OCI-LY7 (cell line): ENCODE measurements around the gene CAPN10. TPM values are rescaled to one million over a fixed set of nuclear protein-coding genes. Genes with fewer than 3 reads are reported as not detected.

Experiments
- BruUV-seq: library from RNA; stranded (reverse); fragments of 400-500 nt; replicated peaks from 2 replicates; lab custom pipeline; 2021; lab: Mats Ljungman, UMichigan
- CTCF ChIA-PET: fragments of 300-600 bp; sonication (Branson Sonifier 250); formaldehyde crosslinking; loops from one replicate; lab custom pipeline; 2022; ENCODE audit warnings: antibody characterized with exemption; ENCODE audit not compliant: unreplicated experiment; lab: Charles Lee
- POLR2A ChIA-PET: fragments of 300-600 bp; sonication (Branson Sonifier 250); formaldehyde crosslinking; loops from one replicate; lab custom pipeline; 2022; ENCODE audit warnings: antibody characterized with exemption; lab: Charles Lee
- DNase-seq: peaks from one replicate; pipeline ENCODE4 v3.0.0-alpha.2; 2015; ENCODE audit warnings: low spot score
- H2AFZ ChIP-seq: fragments of 200-600 bp; sonication (generic), shearing (Covaris generic); 2 replicates; pipeline ENCODE4 v1.6.1; 2014; ENCODE audit warnings: mild to moderate bottlenecking, antibody characterized with exemption, low read length, moderate library complexity
- H3K27ac ChIP-seq: fragments of 200-600 bp; sonication (generic); 2 replicates; pipeline ENCODE4 v1.5.1; 2014; ENCODE audit warnings: mixed run types, low read depth, mild to moderate bottlenecking, moderate library complexity, low read length, inconsistent platforms; ENCODE audit not compliant: poor library complexity, severe bottlenecking
- H3K36me3 ChIP-seq: fragments of 200-600 bp; sonication (generic); 2 replicates; pipeline ENCODE4 v1.6.1; 2014; ENCODE audit warnings: mild to moderate bottlenecking, antibody characterized with exemption, low read length, moderate library complexity, mixed read lengths; ENCODE audit not compliant: insufficient read depth
- H3K4me1 ChIP-seq: fragments of 200-600 bp; sonication (generic); 2 replicates; pipeline ENCODE4 v1.5.1; 2014; ENCODE audit warnings: mild to moderate bottlenecking, low read length; ENCODE audit not compliant: insufficient read depth, poor library complexity, severe bottlenecking
- H3K4me2 ChIP-seq: fragments of 200-600 bp; sonication (generic); 2 replicates; pipeline ENCODE4 v1.6.1; 2014; ENCODE audit warnings: mild to moderate bottlenecking, low read length
- H3K4me3 ChIP-seq: fragments of 200-600 bp; sonication (generic); 2 replicates; pipeline ENCODE4 v1.5.1; 2014; ENCODE audit warnings: mild to moderate bottlenecking, low read depth, low read length; ENCODE audit not compliant: poor library complexity, severe bottlenecking
- H3K79me2 ChIP-seq: fragments of 200-600 bp; sonication (generic); 2 replicates; pipeline ENCODE4 v1.6.1; 2016; ENCODE audit warnings: low read depth, mild to moderate bottlenecking, low read length, moderate library complexity, mixed read lengths; ENCODE audit not compliant: insufficient read depth
- H3K9me2 ChIP-seq: fragments of 200-600 bp; sonication (generic); 2 replicates; pipeline ENCODE4 v1.6.1; 2016; ENCODE audit warnings: mild to moderate bottlenecking, low read length, mixed read lengths; ENCODE audit not compliant: insufficient read depth
- H3K9me3 ChIP-seq: fragments of 200-600 bp; sonication (generic); 2 replicates; pipeline ENCODE4 v1.6.1; 2014; ENCODE audit warnings: mild to moderate bottlenecking, mixed run types, low read length, mixed read lengths
- H4K20me1 ChIP-seq: fragments of 200-600 bp; sonication (generic); 2 replicates; pipeline ENCODE4 v1.6.1; 2014; ENCODE audit warnings: mild to moderate bottlenecking, antibody characterized with exemption, low read length, moderate library complexity, mixed read lengths; ENCODE audit not compliant: insufficient read depth
- EZH2phosphoT487 ChIP-seq: fragments of 200-600 bp; sonication (generic); IDR thresholded peaks from 2 replicates; pipeline ENCODE4 v1.6.1; 2018; ENCODE audit warnings: low read depth, borderline replicate concordance, mild to moderate bottlenecking, mixed run types, antibody characterized with exemption, low read length, moderate library complexity, mixed read lengths
- intact Hi-C: fragments of 100-400 bp; cut with micrococcal nuclease; formaldehyde crosslinking; loops from one replicate; pipeline ENCODE4 v1.10.0; 2022; ENCODE audit not compliant: unreplicated experiment
- total RNA-seq, 2 experiments: library from RNA; depleted of rRNA in 1 of 2; stranded (reverse); fragments of >200 nt in 1 of 2; shearing (Covaris generic) in 1 of 2; gene quantifications; 2 replicates each; pipeline ENCODE4 v1.2.3, GENCODE V29; 2014 to 2022
- TF ChIP-seq, protein P1 (sequence below): fragments of 200-600 bp; sonication (generic); conservative IDR thresholded peaks from 2 replicates; pipeline ENCODE4 v1.5.1; 2014; ENCODE audit warnings: mild to moderate bottlenecking, antibody characterized with exemption, low read length, moderate library complexity, mixed read lengths

The CAPN10 gene
- total RNA-seq, 2 experiments from 2014 or later: 70.6 to 78.1 TPM

DNA sequence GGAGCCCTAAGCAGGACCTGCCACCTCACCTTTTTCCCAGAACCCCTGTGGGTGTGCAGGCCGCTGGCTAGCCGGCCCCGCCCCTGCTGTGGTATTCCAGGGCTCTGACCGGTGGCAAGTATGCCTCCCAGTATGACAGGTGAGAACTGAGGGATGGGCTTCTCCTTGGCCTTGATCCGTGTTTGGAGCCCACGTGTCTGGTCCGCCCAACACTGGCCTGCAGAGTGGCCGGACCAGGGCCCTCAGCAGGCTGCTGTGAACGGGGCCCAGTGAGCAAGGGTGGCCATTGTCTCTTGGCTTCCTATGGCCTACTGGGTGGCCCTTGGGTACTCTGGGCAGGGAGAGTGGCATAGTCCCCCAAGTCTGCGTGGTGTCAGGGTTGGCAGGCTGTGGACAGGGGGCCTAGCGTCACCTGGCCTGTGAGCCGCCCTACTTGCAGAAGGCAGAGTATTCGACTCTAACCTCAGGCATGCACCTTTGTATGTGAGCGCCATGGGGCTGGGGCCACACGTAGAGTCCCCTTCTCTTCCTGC is 16.5 kb upstream of the CAPN10 start:
- Histone ChIP-seq H3K9me2 (no peaks in the 10 kb centered on the region), H3K79me2 (peaks cover 13% of the 10 kb centered on the region; the same call in 1 of the 2 replicates), H3K27ac (no peak overlapping the region), H3K36me3 (peaks cover 4% of the 10 kb centered on the region; the same call in 1 of the 2 replicates), H3K9me3 (no peaks in the 10 kb centered on the region), H3K4me1 (peaks cover 39% of the 10 kb centered on the region), H3K4me3 (peak overlapping the region; percentile 83), H4K20me1 (0 out of 2 replicates have a peak, but pooled peaks cover 5% of the 10 kb centered on the region), H3K4me2 (peak overlapping the region; percentile 99), H2AFZ (no peak overlapping the region)
- TF ChIP-seq EZH2phosphoT487: no peak
- TF ChIP-seq, protein P1, sequence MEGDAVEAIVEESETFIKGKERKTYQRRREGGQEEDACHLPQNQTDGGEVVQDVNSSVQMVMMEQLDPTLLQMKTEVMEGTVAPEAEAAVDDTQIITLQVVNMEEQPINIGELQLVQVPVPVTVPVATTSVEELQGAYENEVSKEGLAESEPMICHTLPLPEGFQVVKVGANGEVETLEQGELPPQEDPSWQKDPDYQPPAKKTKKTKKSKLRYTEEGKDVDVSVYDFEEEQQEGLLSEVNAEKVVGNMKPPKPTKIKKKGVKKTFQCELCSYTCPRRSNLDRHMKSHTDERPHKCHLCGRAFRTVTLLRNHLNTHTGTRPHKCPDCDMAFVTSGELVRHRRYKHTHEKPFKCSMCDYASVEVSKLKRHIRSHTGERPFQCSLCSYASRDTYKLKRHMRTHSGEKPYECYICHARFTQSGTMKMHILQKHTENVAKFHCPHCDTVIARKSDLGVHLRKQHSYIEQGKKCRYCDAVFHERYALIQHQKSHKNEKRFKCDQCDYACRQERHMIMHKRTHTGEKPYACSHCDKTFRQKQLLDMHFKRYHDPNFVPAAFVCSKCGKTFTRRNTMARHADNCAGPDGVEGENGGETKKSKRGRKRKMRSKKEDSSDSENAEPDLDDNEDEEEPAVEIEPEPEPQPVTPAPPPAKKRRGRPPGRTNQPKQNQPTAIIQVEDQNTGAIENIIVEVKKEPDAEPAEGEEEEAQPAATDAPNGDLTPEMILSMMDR: no peak
- ChIA-PET POLR2A (no interaction called here), CTCF (no interaction called here)
- BruUV-seq: no TSS peak
- no peak for DNase-seq
- intact Hi-C loops: no loop called here

DNA sequence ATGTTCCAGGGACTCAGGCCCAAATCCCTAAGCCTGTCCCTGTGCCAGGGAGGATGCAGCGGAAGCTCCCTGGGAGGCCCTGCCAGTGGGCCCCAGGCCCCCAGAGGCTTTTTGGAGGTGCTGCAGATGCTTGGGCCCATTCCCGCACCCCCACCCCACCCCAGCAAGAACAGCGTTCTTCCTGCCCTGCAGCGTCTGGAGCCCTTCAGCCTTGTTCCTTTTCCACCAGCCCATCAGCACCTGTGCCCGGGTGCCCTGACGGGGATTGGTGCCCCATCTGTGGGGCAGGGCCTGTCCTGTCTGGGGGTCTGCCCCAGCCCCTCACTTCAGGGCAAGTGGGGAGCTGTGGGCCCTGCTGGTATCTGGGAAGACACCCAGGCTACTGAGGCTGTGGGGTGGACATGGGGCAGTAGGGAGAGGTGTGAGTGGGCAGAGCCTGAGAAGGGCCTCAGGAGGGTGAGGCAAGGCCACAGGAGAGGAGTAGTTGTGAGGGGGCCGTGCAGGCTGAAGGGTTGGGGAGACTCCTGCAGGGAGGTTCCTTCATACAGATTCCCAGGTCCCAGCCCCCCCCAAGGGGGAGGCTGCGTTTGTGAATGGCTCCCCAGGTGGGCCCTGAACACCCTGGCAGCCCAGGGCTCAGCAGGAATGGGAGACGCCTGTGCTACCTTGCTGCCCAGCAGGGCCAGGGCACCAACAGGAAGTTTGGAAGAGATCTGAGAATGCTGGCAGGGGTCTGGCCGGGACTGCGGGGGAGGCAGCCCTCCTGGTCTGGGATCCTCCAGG is 15.8 kb upstream of the CAPN10 start:
- no peak for DNase-seq
- peaks cover 34% of the 10 kb centered on the region for H3K4me1 ChIP-seq
- 0 out of 2 replicates have a peak, but pooled peaks cover 5% of the 10 kb centered on the region for H4K20me1 ChIP-seq
- peaks cover 13% of the 10 kb centered on the region; the same call in 1 of the 2 replicates for H3K79me2 ChIP-seq
- no peak overlapping the region for H3K27ac ChIP-seq
- H3K9me2 ChIP-seq: no peaks in the 10 kb centered on the region
- H3K4me2 ChIP-seq: peak overlapping the region; percentile 99
- BruUV-seq: no TSS peak
- intact Hi-C loops: no loop called here
- peaks cover 6% of the 10 kb centered on the region; the same call in 1 of the 2 replicates for H3K36me3 ChIP-seq
- CTCF ChIA-PET: no interaction called here
- H3K9me3 ChIP-seq: no peaks in the 10 kb centered on the region
- no peak overlapping the region for H2AFZ ChIP-seq
- TF ChIP-seq EZH2phosphoT487: no peak
- TF ChIP-seq, protein P1: no peak
- no peak overlapping the region for H3K4me3 ChIP-seq
- POLR2A ChIA-PET: no interaction called here
